ENCODE data around the gene NFYC.
A peak's percentile ranks its signal among the peaks of the same experiment; 100 is the strongest.

Gene NFYC

GRCh38 chr1:40691538-40692428 is at the start of gene NFYC:
NFYC (plus strand) TSS chr1:40691704; CDS start chr1:40738844, 47,140 bp downstream.
- H3K4me3 ChIP-seq (ENCODE audit: low read depth, low read length): peak within 1 kb of the TSS; percentile 89
- no peak for TF ChIP-seq CTCF (IDR thresholded peaks at IDR 0.05; ENCODE audit: control insufficient read depth, extremely low read depth, insufficient read depth)
- peak; percentile 91 for DNase-seq (ENCODE audit: low read depth)

GRCh38 chr1:40645118-40645680 is 46.3 kb upstream of the NFYC start:
- DNase-seq (ENCODE audit: low read depth): no peak
- H3K4me3 ChIP-seq (ENCODE audit: low read depth, low read length): no peak overlapping the region
- no peak for TF ChIP-seq CTCF (IDR thresholded peaks at IDR 0.05; ENCODE audit: control insufficient read depth, extremely low read depth, insufficient read depth)

GRCh38 chr1:40646315-40646714 is 45.2 kb upstream of the NFYC start:
- no peak overlapping the region for H3K4me3 ChIP-seq (ENCODE audit: low read depth, low read length)
- no peak for DNase-seq (ENCODE audit: low read depth)
- no peak for TF ChIP-seq CTCF (IDR thresholded peaks at IDR 0.05; ENCODE audit: control insufficient read depth, extremely low read depth, insufficient read depth)

GRCh38 chr1:40648200-40648599 is 43.3 kb upstream of the NFYC start:
- H3K4me3 ChIP-seq (ENCODE audit: low read depth, low read length): no peak overlapping the region
- TF ChIP-seq CTCF (IDR thresholded peaks at IDR 0.05; ENCODE audit: control insufficient read depth, extremely low read depth, insufficient read depth): no peak
- no peak for DNase-seq (ENCODE audit: low read depth)

- no peak for DNase-seq (ENCODE audit: low read depth)
- no peak for TF ChIP-seq CTCF (IDR thresholded peaks at IDR 0.05; ENCODE audit: control insufficient read depth, extremely low read depth, insufficient read depth)
- no peak overlapping the region for H3K4me3 ChIP-seq (ENCODE audit: low read depth, low read length)
Measured at GRCh38 chr1:40648928-40649591, 42.4 kb upstream of the NFYC start.

- no peak for TF ChIP-seq CTCF (IDR thresholded peaks at IDR 0.05; ENCODE audit: control insufficient read depth, extremely low read depth, insufficient read depth)
- DNase-seq (ENCODE audit: low read depth): no peak
- no peak overlapping the region for H3K4me3 ChIP-seq (ENCODE audit: low read depth, low read length)
Measured at GRCh38 chr1:40649592-40649930, 41.9 kb upstream of the NFYC start.

Measured in LNCaP clone FGC (cell line).